Uterus (tissue), 2 donors: ENCODE data around the gene MTMR4.

Experiments
- POLR2A ChIP-seq, 2 donors: fragments of 450-650 bp; IDR thresholded peaks; one replicate each; pipeline ENCODE4 v1.6.1; 2016; ENCODE audit warnings: antibody characterized with exemption in 2 of 2, mild to moderate bottlenecking in 1 of 2, moderate library complexity in 1 of 2
- TF ChIP-seq, protein P1 (sequence below), 4 experiments: fragments of 200-600 bp in 2 of 4; fragments of 450-650 bp in 2 of 4; sonication (generic) in 2 of 4; IDR thresholded peaks; one replicate each; pipeline ENCODE4 v1.5.1; 2016 to 2019; ENCODE audit warnings: antibody characterized with exemption in 4 of 4, mild to moderate bottlenecking in 2 of 4, moderate library complexity in 1 of 4

DNA sequence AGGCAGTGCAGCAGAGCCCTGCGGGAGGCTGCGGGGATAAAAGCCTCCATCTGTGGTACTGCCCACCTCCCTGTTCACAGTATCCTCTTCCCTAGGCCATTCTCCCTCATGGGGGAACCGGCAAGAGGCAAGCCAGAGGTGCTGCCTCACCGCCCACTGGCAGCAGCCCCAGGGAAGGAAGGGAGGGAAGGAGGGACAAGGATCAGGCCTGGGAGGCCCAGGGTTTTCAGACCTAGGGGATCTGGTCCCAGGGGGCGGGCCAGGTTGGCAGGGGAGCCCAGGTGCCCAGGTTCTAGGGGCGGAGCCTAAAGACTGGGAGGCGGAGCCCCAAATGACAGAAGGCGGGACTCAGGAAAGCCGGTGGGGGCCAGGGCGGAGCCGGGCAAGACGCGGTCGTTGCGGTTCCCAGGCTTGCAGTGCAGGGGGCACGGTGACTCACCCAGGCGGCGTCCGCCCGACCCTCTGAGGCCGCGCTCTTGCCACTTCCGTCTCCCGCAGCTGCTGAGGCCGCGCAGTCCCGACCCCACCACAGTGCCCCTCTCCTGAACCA is 3.0 kb upstream of the MTMR4 start:
- peak; percentile 15 to 53 for TF ChIP-seq POLR2A (IDR thresholded peaks at IDR 0.05)
- TF ChIP-seq, protein P1, sequence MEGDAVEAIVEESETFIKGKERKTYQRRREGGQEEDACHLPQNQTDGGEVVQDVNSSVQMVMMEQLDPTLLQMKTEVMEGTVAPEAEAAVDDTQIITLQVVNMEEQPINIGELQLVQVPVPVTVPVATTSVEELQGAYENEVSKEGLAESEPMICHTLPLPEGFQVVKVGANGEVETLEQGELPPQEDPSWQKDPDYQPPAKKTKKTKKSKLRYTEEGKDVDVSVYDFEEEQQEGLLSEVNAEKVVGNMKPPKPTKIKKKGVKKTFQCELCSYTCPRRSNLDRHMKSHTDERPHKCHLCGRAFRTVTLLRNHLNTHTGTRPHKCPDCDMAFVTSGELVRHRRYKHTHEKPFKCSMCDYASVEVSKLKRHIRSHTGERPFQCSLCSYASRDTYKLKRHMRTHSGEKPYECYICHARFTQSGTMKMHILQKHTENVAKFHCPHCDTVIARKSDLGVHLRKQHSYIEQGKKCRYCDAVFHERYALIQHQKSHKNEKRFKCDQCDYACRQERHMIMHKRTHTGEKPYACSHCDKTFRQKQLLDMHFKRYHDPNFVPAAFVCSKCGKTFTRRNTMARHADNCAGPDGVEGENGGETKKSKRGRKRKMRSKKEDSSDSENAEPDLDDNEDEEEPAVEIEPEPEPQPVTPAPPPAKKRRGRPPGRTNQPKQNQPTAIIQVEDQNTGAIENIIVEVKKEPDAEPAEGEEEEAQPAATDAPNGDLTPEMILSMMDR (IDR thresholded peaks at IDR 0.05): no peak
